CD4-positive, alpha-beta T cell treated with Interleukin-10 for 1 hour (primary cell): Measurements from ENCODE around the gene DDR2.
"Not testable (repeated sequence)": the region's sequence is repeated elsewhere in the genome, so short reads cannot be mapped to it uniquely, and the experiment has no call there.

Source experiments
- DNase-seq: peaks from one replicate; pipeline ENCODE4 v3.0.0-alpha.2; 2020

DDR2 gene

DNA sequence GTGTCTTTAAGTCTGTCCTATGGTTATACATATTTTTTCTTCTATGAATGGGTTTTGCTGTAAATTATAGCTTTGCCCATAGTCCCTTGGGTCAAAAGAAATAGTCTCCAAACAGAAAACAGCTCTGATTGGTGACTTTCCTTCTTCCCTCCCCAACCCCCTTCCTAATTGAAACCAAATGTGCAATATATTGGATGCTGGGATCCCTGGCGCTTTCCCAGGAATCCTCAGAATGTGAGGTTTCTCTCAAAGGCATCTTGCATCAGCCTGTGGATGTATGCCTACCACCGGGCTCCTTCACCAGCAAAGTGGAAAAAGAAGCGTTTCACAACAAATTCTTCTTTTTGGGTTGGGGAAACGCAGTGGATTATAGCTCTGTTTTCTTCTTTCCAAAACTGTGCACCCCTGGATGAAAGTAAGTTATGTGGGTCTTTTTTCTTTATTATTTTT, at the start of gene DDR2:
DDR2 (plus strand) TSS at position 248 of the 450 bp plus-strand sequence. CDS start 86,600 bp downstream, outside the sequence.
- no peak for DNase-seq

GRCh38 chr1:162582901-162583300, 49.4 kb upstream of the DDR2 start:
- DNase-seq: not testable (repeated sequence)

- not testable (repeated sequence) for DNase-seq
These were observed 47.2 kb upstream of the DDR2 start for GRCh38 chr1:162585101-162585500.

- DNase-seq: no peak
These were observed 44.9 kb upstream of the DDR2 start for GRCh38 chr1:162587347-162587746.

GRCh38 chr1:162587761-162588260, 44.5 kb upstream of the DDR2 start:
- DNase-seq: no peak

GRCh38 chr1:162590101-162590500, 42.2 kb upstream of the DDR2 start:
- DNase-seq: no peak

DNA sequence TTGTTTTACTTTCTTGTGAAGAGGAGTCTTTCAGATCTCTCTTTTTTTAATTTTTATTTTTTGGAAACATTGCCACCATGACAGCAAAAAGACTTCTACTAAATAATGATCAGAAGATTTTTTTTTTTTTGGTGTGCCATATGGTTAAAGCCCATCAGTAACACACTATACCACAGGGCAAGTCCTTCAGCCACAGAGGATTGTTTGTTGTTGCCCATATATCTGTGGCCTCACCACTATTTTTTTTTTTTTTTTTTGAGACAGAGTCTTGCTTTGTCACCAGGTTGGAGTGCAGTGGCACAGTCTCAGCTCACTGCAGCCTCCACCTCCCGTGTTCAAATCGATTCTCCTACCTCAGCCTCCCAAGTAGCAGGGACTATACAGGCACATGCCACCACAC, 41.6 kb upstream of the DDR2 start:
- no peak for DNase-seq

- no peak for DNase-seq
These were observed 35.6 kb upstream of the DDR2 start for GRCh38 chr1:162596514-162597170.

DNA sequence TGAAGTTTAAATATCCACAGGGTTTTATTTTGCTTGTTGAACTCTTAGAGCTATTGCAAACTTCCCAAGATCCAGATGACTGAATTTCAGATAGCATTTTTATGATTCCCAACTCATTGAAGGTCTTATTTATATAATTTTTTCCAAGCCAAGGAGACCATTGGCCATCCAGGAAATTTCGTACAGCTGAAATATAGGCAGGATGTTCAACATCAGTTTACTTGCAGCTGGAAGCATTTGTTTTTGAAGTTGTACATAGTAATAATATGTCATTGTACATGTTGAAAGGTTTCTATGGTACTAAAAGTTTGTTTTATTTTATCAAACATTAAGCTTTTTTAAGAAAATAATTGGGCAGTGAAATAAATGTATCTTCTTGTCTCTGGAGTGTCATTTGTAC, 32.8 kb upstream of the DDR2 start:
- DNase-seq: no peak

DNA sequence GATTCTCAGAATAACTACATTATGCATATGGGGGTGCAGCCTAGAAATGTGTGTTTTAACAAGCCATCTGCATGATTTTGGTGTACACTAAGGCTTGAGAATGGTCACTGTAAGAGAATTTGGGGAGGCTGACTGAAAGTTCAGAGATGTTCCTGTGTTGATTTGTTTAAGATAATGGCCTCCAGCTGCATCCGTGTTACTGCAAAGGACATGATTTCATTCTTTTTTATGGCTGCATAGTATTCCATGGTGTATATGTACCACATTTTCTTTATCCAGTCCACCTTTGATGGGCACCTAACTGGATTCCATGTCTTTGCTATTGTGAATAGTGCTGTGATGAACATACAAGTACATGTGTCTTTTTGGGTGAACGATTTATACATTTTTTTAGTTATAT, 29.1 kb upstream of the DDR2 start:
- DNase-seq: not testable (repeated sequence)

GRCh38 chr1:162605225-162605927, 26.9 kb upstream of the DDR2 start:
- DNase-seq: no peak

GRCh38 chr1:162609306-162609705, 23.0 kb upstream of the DDR2 start:
- no peak for DNase-seq

DNA sequence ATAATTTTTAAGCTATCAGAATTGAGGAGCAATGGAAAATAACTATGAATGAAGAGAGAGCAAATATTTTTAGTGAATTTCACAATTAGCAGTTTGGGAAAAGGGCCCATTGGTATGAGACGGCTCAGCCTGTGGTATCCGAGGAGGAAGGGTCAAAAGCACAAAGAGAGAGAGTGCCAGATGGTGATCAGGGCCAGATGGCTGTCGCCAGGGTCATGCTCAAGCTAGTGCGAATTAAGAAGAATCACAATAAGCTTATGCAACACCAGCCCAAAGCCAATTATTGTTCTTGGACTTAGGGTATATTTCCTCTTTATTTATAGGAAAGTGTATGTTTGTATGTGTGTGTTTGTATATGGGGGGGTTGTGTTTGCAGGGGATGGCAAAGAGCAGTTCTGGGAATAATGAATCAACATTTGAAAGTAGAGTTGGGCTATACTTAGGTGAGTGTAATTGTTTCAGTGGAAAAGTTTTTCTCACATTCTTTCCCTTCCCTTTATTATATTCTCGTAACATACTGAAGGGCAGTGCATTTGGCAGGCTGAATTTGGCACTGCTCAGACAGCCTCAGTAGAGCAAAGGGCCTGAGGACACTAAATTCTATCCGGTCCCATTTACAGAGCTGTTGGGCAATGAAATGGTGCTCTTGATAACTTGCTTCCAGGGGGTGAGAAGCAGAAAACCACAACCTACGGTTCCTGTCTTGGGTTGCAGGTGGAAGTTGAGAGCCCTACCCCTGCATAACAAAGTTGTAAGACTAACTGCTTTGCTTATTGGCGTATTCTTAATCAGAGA, 19.5 kb upstream of the DDR2 start:
- DNase-seq: no peak

DNA sequence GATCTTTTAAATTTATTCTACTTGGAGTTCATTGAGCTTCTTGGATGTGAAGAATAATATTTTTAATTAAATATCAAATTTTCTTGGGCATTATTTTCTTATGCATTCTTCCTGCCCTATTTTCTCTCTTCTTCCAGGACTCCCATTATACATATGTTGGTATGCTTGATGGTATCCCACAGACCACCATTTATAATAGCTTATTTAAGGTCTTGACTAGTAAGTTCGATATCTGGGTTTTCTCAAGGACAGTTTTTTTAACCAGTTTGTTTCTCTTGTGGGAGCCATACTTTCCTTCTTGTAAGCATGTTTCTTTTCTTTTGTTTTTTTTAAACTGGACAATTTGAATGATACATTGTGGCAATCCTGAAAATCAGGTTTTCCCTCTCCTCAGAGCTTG, 15.4 kb upstream of the DDR2 start:
- DNase-seq: no peak

GRCh38 chr1:162617513-162617912, 14.8 kb upstream of the DDR2 start:
- no peak for DNase-seq

DNA sequence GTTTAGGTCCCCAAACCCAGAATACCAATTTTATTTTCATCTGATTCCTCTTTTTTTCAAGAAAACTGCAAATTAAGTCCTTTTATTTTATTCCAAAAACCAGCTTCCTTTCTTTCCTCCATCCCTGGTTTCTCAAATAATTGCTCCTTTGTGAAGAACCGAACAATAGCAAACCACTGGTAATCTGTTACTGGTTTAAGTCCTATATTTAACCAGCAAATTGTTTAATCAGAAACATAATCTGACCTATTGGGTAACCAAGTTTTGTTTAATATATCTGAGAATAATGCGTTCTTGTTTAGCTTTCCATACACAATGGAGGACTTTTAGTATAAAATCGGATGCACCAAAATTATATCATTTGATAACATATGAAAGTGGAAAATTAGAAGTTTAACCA, 13.2 kb upstream of the DDR2 start:
- no peak for DNase-seq

DNA sequence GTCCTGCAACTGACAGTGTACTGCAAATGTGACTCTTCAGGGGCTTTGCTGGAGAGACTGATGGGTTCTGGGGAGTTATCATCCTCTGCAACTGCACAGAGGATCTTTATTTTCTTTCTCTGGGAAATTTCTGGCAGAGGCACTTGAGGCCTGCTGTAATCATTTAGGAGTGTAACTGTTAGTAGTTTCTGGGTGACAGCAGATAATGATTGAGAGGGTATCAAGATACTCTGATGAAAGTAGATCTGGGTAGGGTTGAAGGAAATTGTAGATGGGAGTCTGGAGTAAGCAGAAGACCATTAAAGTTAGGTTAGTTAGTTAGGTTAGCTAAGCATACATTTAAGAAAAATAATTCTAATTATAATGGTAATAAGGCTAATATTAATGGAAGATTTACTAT, 11.0 kb upstream of the DDR2 start:
- no peak for DNase-seq

DNA sequence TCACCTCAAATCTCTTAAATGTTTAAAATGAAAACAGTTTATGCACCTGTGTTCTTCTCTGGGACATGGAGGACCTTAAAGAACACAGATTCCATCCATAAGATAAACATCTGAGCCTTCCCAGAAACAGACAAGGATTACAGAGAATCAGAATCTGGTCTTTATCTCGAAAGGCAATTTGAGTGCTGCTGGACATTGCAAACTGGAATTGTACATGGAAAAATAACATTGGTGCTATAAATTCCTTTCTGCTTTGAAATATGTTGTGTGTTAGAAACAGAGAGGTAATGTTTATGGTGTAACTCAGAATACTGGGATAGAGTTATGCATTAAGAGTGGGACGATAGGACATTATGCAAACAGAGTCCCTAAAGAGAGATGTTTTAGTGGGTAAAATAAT, 6.6 kb upstream of the DDR2 start:
- no peak for DNase-seq

- DNase-seq: no peak
These were observed 6.2 kb upstream of the DDR2 start for GRCh38 chr1:162626094-162626493.

DNA sequence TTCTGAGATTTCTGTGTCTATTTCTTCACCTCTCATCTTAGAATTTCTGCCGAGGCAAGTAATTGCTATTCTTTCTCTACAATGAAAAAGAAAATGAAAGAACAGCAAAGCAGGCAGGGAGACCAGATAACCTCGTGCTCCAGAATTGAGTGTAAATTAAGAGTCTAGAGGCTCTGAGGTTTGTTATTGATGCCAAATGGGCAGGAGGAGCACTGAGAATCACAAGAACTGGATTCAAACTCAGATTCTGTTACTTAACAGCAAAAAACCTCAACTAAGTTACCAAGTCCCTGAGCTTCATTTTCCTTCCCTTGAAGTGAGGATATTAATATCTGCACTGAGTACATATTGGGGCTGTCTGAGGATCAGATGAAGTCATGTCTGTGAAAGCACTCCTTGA, 5.5 kb upstream of the DDR2 start:
- DNase-seq: no peak

- DNase-seq: peak; percentile 17
These were observed 4.5 kb upstream of the DDR2 start for GRCh38 chr1:162627662-162628296.

DNA sequence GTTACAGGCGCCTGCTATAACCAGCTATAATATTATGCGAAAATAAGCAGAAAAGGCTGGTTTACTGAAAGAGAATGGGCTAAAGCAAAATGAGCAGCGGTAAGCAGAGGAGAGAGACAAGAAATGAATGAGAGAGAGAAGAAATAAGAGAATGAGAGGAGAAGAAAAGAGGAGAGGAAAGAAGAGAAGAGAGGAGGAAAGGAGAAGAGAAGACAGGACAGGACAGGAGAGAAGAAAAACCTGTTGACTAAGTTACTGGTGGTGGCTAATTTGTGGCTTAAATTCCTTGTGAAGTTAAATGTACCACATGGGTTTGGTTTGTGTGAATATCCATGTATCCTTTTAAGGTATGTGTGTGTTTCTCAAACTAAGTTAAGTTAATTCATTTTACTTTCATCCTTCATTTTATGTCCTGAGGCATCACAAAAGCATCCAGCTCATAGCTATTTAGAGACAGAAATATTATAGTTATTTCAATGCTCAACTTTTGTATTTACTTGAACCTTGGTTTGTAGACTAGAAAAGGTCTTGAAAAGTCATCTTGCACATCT, 3.1 kb upstream of the DDR2 start:
- no peak for DNase-seq

- DNase-seq: no peak
These were observed 2.6 kb upstream of the DDR2 start for GRCh38 chr1:162629651-162630050.
